T-helper 2 cell (primary cell): Measurements from ENCODE around the gene TBCD.
"Not testable (repeated sequence)": the region's sequence is repeated elsewhere in the genome, so short reads cannot be mapped to it uniquely, and the experiment has no call there.

Experiments
- DNase-seq, 5 experiments: peaks; one replicate each; pipeline versions ENCODE4 v3.0.0 to v3.0.0-alpha.2; 2012 to 2022

TBCD gene

GRCh38 chr17:82978765-82979349, 227.0 kb downstream of the TBCD start:
- DNase-seq, result peak in 2 of 5 experiments; percentile 46 to 83

GRCh38 chr17:82979718-82980117, 227.9 kb downstream of the TBCD start:
- DNase-seq, result no peak

GRCh38 chr17:82980632-82981031, 228.8 kb downstream of the TBCD start:
- DNase-seq, result no peak

- DNase-seq, result no peak
Measured at GRCh38 chr17:82981141-82981730, 229.4 kb downstream of the TBCD start.

- DNase-seq, result no peak
Measured at GRCh38 chr17:82983510-82984248, 231.8 kb downstream of the TBCD start.

GRCh38 chr17:82984249-82984617, 232.4 kb downstream of the TBCD start:
- DNase-seq, result not testable (repeated sequence)

- DNase-seq, result peak in 1 of 5 experiments; percentile 29
Measured at GRCh38 chr17:82984751-82985427, 233.0 kb downstream of the TBCD start.

- no peak for DNase-seq
Measured at GRCh38 chr17:82985428-82985805, 233.6 kb downstream of the TBCD start.

- peak in 3 of 5 experiments; percentile 32 to 92 (median 78) for DNase-seq
Measured at GRCh38 chr17:82985973-82986372, 234.1 kb downstream of the TBCD start.

GRCh38 chr17:82989051-82989450, 237.2 kb downstream of the TBCD start:
- DNase-seq, result not testable (repeated sequence)

- DNase-seq, result no peak
Measured at GRCh38 chr17:82989881-82990280, 238.0 kb downstream of the TBCD start.

- no peak for DNase-seq
Measured at GRCh38 chr17:82993005-82993404, 241.1 kb downstream of the TBCD start.
